CD4-positive, alpha-beta memory T cell (primary cell): ENCODE measurements around the gene FEV. TPM values are rescaled to one million over a fixed set of nuclear protein-coding genes. Genes with fewer than 3 reads are reported as not detected.

Experiments used
- CTCF ChIA-PET: fragments of 350-600 bp; sonication (Branson Sonifier 250); formaldehyde crosslinking; loops from one replicate; lab custom pipeline; 2021; ENCODE audit warnings: inconsistent platforms; ENCODE audit not compliant: partially characterized antibody; lab: Charles Lee
- POLR2A ChIA-PET: fragments of 350-600 bp; sonication (Branson Sonifier 250); formaldehyde crosslinking; loops from one replicate; lab custom pipeline; 2021; ENCODE audit not compliant: partially characterized antibody; lab: Charles Lee
- DNase-seq, 5 donors: peaks; one replicate each; pipeline versions ENCODE4 v3.0.0 to v3.0.0-alpha.2; 2020 to 2022; ENCODE audit warnings: mixed read lengths in 1 of 5
- H3K27ac ChIP-seq: one replicate; pipeline ENCODE4 v1.7.0; 2013; ENCODE audit warnings: low read depth, low read length
- H3K27me3 ChIP-seq: 2 replicates; pipeline ENCODE4 v1.7.0; 2013; ENCODE audit warnings: mild to moderate bottlenecking, low read length, moderate library complexity; ENCODE audit not compliant: insufficient read depth
- H3K36me3 ChIP-seq: 2 replicates; pipeline ENCODE4 v1.7.0; 2013; ENCODE audit warnings: mild to moderate bottlenecking, low read length, moderate library complexity; ENCODE audit not compliant: insufficient read depth
- H3K4me1 ChIP-seq: 2 replicates; pipeline ENCODE4 v1.7.0; 2013; ENCODE audit warnings: mild to moderate bottlenecking, low read length, moderate library complexity; ENCODE audit not compliant: insufficient read depth
- H3K4me3 ChIP-seq, 2 donors: one replicate each; pipeline ENCODE4 v1.7.0; 2013; ENCODE audit warnings: low read length in 2 of 2, mild to moderate bottlenecking in 1 of 2
- H3K9me3 ChIP-seq, 2 donors: one replicate each; pipeline ENCODE4 v1.7.0; 2013; ENCODE audit warnings: low read length in 2 of 2, control low read depth in 1 of 2; ENCODE audit not compliant: control insufficient read depth in 1 of 2
- H3K27ac Mint-ChIP-seq, 7 donors: one replicate each; pipeline ENCODE4 v1.8.0; 2020 to 2021; ENCODE audit warnings: mixed read lengths in 7 of 7, mild to moderate bottlenecking in 6 of 7, inconsistent platforms in 3 of 7, moderate library complexity in 3 of 7
- H3K27me3 Mint-ChIP-seq, 2 donors: one replicate each; pipeline ENCODE4 v1.8.0; 2020 to 2021; ENCODE audit warnings: mixed read lengths in 2 of 2
- H3K36me3 Mint-ChIP-seq, 2 donors: one replicate each; pipeline ENCODE4 v1.8.0; 2020 to 2021; ENCODE audit warnings: mixed read lengths in 2 of 2, inconsistent platforms in 1 of 2, mild to moderate bottlenecking in 1 of 2
- H3K4me1 Mint-ChIP-seq, 4 donors: one replicate each; pipeline ENCODE4 v1.8.0; 2020 to 2021; ENCODE audit warnings: mixed read lengths in 4 of 4, mild to moderate bottlenecking in 1 of 4
- H3K4me3 Mint-ChIP-seq, 8 donors: one replicate each; pipeline ENCODE4 v1.8.0; 2020 to 2021; ENCODE audit warnings: mixed read lengths in 8 of 8, mild to moderate bottlenecking in 7 of 8, moderate library complexity in 6 of 8, inconsistent platforms in 3 of 8
- H3K9me3 Mint-ChIP-seq, 8 donors: one replicate each; pipeline ENCODE4 v1.8.0; 2020 to 2021; ENCODE audit warnings: mixed read lengths in 8 of 8, mild to moderate bottlenecking in 5 of 8, inconsistent platforms in 3 of 8, moderate library complexity in 1 of 8
- intact Hi-C: fragments of 100-400 bp; cut with micrococcal nuclease; formaldehyde crosslinking; loops from one replicate; pipeline ENCODE4 v1.15.1; 2023
- polyA plus RNA-seq, 2 donors: library from polyadenylated mRNA; unstranded; fragments of 300-500 nt; fragmentation: Illumina TruSeq; gene quantifications; one replicate each; pipeline ENCODE4 v1.2.3, GENCODE V29; 2021
- total RNA-seq, 2 experiments: library from RNA; stranded (reverse); gene quantifications; one replicate each; pipeline ENCODE4 v1.2.3, GENCODE V29; 2021

Gene FEV
- total and polyA plus RNA-seq, 4 experiments from 2014 or later, result not detected

DNA sequence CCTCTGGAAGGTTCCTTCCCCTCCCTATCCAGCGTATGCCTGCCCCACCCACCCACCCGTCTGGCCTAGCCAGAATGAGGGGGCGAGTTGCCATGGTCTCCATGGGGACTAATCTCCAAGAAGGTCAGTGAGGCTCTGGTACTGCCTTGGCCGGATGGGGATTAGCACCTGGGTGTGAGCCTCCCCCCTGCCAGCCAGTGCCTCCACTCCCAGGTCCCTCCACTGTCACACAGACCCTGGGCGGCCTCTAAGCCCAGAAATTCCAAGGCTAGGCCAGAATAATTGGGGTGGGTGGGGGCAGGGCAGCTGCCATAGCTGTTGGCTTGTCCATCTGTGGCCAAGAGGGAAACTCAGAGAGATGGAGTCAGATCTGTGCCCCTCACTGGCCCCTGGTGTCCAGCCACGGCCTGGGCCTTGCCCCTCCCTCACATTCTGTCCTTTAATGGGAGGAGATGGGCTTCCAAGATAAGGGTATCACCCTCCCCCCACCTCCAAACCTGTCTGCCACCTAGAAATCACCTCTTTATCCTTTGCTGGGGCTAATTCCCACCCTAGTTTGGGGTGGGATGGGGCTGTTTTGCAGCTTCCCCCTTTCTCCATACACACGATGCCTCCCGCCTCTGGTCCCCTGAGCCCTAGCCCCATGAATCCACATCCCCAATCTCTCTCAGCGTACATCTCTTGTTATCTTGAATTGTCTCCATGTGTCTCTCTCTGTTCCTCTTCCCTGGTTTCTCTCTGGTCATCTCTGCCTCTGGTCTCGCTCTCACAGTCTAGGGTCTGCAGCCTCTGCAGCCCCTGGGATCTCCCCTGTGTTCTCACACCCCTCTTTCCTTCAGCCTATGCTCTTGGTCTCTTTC lies 14.3 kb upstream of the FEV start:
- intact Hi-C loops, result no loop called here
- Mint-ChIP-seq H3K4me3 (peak overlapping the region in 2 of 8 donors; percentile 6 to 73), H3K36me3 (no peaks in the 10 kb centered on the region), H3K9me3 (peaks cover 0 to 3% (median 0%) of the 10 kb centered on the region in 8 donors), H3K27me3 (peaks cover 50 to 66% of the 10 kb centered on the region in 2 donors), H3K4me1 (peaks cover 7 to 28% (median 15%) of the 10 kb centered on the region in 4 donors), H3K27ac (no peak overlapping the region)
- CTCF ChIA-PET, result interaction anchor here (6.0 kb wide), 1 partner anchor 18 kb away, joined by 53 read pairs; no protein-coding TSS in a partner anchor
- DNase-seq, result no peak
- peaks cover 54% of the 10 kb centered on the region for H3K27me3 ChIP-seq
- H3K27ac ChIP-seq, result no peak overlapping the region
- peaks cover 29% of the 10 kb centered on the region for H3K4me1 ChIP-seq
- no peak overlapping the region for H3K4me3 ChIP-seq
- H3K9me3 ChIP-seq, result no peaks in the 10 kb centered on the region
- POLR2A ChIA-PET, result no interaction called here
- no peaks in the 10 kb centered on the region for H3K36me3 ChIP-seq

DNA sequence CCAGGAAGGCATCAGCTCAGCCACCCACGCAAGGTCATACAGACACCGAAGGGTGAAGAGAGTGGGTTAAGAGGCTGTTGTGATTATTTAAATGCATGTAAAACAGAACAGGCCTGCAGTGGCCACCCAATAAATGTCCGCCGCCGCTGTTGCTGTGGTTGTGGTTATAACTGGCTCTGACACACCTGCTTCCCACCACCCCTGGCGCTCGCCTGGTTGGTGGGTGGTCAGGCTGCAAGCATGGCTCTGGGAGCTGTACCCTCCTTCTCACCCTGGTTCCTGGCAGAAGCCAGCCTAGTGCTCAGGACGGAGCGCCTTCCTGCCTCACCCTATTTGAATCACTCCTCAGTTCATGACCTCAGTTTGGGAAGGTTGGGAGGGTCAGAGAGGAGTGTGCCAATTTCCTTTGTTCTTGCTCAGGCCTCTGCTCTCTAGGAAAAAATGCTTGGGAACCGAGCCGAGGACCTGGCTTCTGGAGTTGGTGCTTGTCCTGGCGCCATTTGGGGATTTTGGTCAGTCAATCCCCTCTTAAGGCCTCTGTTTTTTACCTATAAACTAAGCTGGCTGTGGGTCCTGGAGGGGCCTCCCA lies 13.5 kb upstream of the FEV start:
- no peak overlapping the region for H3K4me3 Mint-ChIP-seq
- CTCF ChIA-PET, result interaction anchor here (6.0 kb wide), 1 partner anchor 17 kb away, joined by 53 read pairs; no protein-coding TSS in a partner anchor

GRCh38 chr2:218997731-218998130 lies 12.7 kb upstream of the FEV start:
- CTCF ChIA-PET, result interaction anchor here (1.1 to 6.0 kb wide), 2 partner anchors 16 to 156 kb away, joined by 3 to 53 read pairs; no protein-coding TSS in a partner anchor
- Histone ChIP-seq H3K27ac (no peak overlapping the region), H3K36me3 (no peaks in the 10 kb centered on the region), H3K9me3 (no peaks in the 10 kb centered on the region), H3K4me1 (peaks cover 32% of the 10 kb centered on the region), H3K4me3 (no peak overlapping the region), H3K27me3 (peaks cover 40% of the 10 kb centered on the region)
- no peak for DNase-seq
- no peaks in the 10 kb centered on the region for H3K9me3 Mint-ChIP-seq
- peaks cover 41 to 58% of the 10 kb centered on the region in 2 donors for H3K27me3 Mint-ChIP-seq
- peak overlapping the region in 1 of 7 donors; percentile 38 for H3K27ac Mint-ChIP-seq
- no peak overlapping the region for H3K4me3 Mint-ChIP-seq
- intact Hi-C loops, result no loop called here
- POLR2A ChIA-PET, result no interaction called here
- H3K36me3 Mint-ChIP-seq, result no peaks in the 10 kb centered on the region
- peaks cover 2 to 21% (median 15%) of the 10 kb centered on the region in 4 donors for H3K4me1 Mint-ChIP-seq

More for the DNA sequence above, 13.5 kb upstream of the FEV start:
- Mint-ChIP-seq H3K27ac (no peak overlapping the region), H3K9me3 (no peaks in the 10 kb centered on the region), H3K27me3 (peaks cover 46 to 63% of the 10 kb centered on the region in 2 donors), H3K36me3 (no peaks in the 10 kb centered on the region), H3K4me1 (peaks cover 5 to 29% (median 18%) of the 10 kb centered on the region in 4 donors)
- H3K4me1 ChIP-seq, result peaks cover 33% of the 10 kb centered on the region
- DNase-seq, result no peak
- peaks cover 46% of the 10 kb centered on the region for H3K27me3 ChIP-seq
- H3K9me3 ChIP-seq, result no peaks in the 10 kb centered on the region
- POLR2A ChIA-PET, result no interaction called here
- no peak overlapping the region for H3K4me3 ChIP-seq
- intact Hi-C loops, result no loop called here
- no peaks in the 10 kb centered on the region for H3K36me3 ChIP-seq
- no peak overlapping the region for H3K27ac ChIP-seq

- peaks cover 0 to 17% (median 10%) of the 10 kb centered on the region in 4 donors for H3K4me1 Mint-ChIP-seq
- H3K4me1 ChIP-seq, result peaks cover 25% of the 10 kb centered on the region
- H3K27me3 ChIP-seq, result peaks cover 40% of the 10 kb centered on the region
- peak overlapping the region in 1 of 8 donors; percentile 11 for H3K4me3 Mint-ChIP-seq
- POLR2A ChIA-PET, result no interaction called here
- H3K36me3 ChIP-seq, result no peaks in the 10 kb centered on the region
- intact Hi-C loops, result no loop called here
- no peaks in the 10 kb centered on the region for H3K9me3 Mint-ChIP-seq
- H3K27ac Mint-ChIP-seq, result peak overlapping the region in 1 of 7 donors; percentile 38
- peaks cover 45 to 63% of the 10 kb centered on the region in 2 donors for H3K27me3 Mint-ChIP-seq
- DNase-seq, result no peak
- H3K9me3 ChIP-seq, result no peaks in the 10 kb centered on the region
- H3K27ac ChIP-seq, result no peak overlapping the region
- H3K4me3 ChIP-seq, result no peak overlapping the region
- CTCF ChIA-PET, result interaction anchor here (1.1 to 6.0 kb wide), 7 partner anchors 11 to 157 kb away, joined by 3 to 53 read pairs (median 6); no protein-coding TSS in a partner anchor
- H3K36me3 Mint-ChIP-seq, result no peaks in the 10 kb centered on the region
Observed at GRCh38 chr2:218996937-218997336, 12.0 kb upstream of the FEV start.

DNA sequence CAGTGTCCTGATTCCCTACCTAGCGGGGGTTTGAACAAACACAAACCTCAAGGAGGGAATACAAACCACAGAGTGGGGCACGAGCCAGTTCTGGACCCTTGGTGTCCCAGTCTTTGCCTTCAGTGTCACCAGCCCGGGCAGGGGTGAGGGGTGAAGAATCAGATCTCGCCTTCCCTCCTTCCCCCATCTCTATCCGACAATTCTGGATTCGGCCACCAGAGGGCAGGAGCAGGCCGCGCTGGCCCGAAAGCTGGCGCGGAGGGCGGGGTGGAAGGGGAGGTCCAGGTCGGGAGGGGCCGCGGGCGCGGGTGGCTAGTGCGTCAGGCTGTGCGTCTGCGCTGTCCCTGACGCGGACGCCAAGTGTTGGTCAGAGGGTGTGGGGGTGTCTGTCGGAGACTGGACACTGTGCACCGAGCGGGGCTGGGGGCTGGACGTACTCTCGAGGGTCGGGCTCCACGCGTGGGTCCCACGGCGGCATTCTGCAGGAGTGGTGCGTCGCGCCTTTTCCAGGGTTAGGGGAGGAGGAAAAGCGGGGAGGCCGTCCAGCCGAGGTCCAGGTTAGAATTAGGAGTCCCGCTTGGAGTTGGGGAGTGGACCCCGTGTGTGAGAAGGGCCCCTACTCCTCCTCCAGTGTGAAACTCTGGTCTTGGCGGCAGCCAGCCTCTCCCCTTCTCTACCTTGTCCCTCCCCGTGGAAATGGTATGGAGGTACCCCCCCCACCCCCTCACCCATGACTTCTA lies 11.2 kb upstream of the FEV start:
- H3K27me3 ChIP-seq, result peaks cover 44% of the 10 kb centered on the region
- H3K27ac Mint-ChIP-seq, result no peak overlapping the region

GRCh38 chr2:218995561-218995960 lies 10.6 kb upstream of the FEV start:
- peak overlapping the region in 6 of 8 donors; percentile 12 to 69 (median 40) for H3K4me3 Mint-ChIP-seq
- Histone ChIP-seq H3K27me3 (peaks cover 44% of the 10 kb centered on the region), H3K36me3 (no peaks in the 10 kb centered on the region), H3K4me3 (no peak overlapping the region), H3K4me1 (peaks cover 21% of the 10 kb centered on the region), H3K27ac (no peak overlapping the region), H3K9me3 (no peaks in the 10 kb centered on the region)
- H3K4me1 Mint-ChIP-seq, result peaks cover 0 to 21% (median 11%) of the 10 kb centered on the region in 4 donors
- ChIA-PET CTCF (interaction anchor here (0.7 to 6.0 kb wide), 15 partner anchors 8 to 300 kb away, joined by 3 to 53 read pairs (median 4); no protein-coding TSS in a partner anchor), POLR2A (no interaction called here)
- no peak overlapping the region for H3K27ac Mint-ChIP-seq
- intact Hi-C loops, result no loop called here
- no peaks in the 10 kb centered on the region for H3K9me3 Mint-ChIP-seq
- peaks cover 50 to 69% of the 10 kb centered on the region in 2 donors for H3K27me3 Mint-ChIP-seq
- no peaks in the 10 kb centered on the region for H3K36me3 Mint-ChIP-seq
- DNase-seq, result no peak

More for the DNA sequence above, 11.2 kb upstream of the FEV start:
- ChIA-PET POLR2A (no interaction called here), CTCF (interaction anchor here (0.7 to 6.0 kb wide), 10 partner anchors 9 to 299 kb away, joined by 3 to 53 read pairs (median 6); no protein-coding TSS in a partner anchor)
- Mint-ChIP-seq H3K4me3 (peak overlapping the region in 4 of 8 donors; percentile 25 to 69 (median 40)), H3K36me3 (no peaks in the 10 kb centered on the region), H3K27me3 (peaks cover 52 to 68% of the 10 kb centered on the region in 2 donors), H3K4me1 (peaks cover 0 to 21% (median 11%) of the 10 kb centered on the region in 4 donors), H3K9me3 (no peaks in the 10 kb centered on the region)
- peak overlapping the region in 1 of 2 donors; percentile 47 for H3K4me3 ChIP-seq
- no peaks in the 10 kb centered on the region for H3K36me3 ChIP-seq
- DNase-seq, result peak; percentile 66 to 69 (median 67)
- peaks cover 21% of the 10 kb centered on the region for H3K4me1 ChIP-seq
- H3K27ac ChIP-seq, result no peak overlapping the region
- intact Hi-C loops, result no loop called here
- H3K9me3 ChIP-seq, result no peaks in the 10 kb centered on the region
